Subcutaneous adipose tissue (tissue), 4 donors: ENCODE results near the gene GRK3. TPM values are rescaled to one million over a fixed set of nuclear protein-coding genes. Genes with fewer than 3 reads are reported as not detected.

Experiments used
- CTCF ChIP-seq: fragments of 450-650 bp; IDR thresholded peaks from one replicate; pipeline ENCODE4 v1.5.1; 2016; ENCODE audit warnings: low read depth, mild to moderate bottlenecking, control low read depth, antibody characterized with exemption, moderate library complexity
- total RNA-seq, 4 donors: library from RNA; depleted of rRNA; stranded (reverse); fragments of >200 nt; gene quantifications; one replicate each; pipeline ENCODE4 v1.1.0, GENCODE V29; 2016

GRK3 gene
- total RNA-seq, 4 donors from 2014 or later, result 33.3 to 46.9 (median 41.2) TPM

- TF ChIP-seq CTCF, result no peak
Observed at GRCh38 chr22:25641650-25642049, 77.2 kb downstream of the GRK3 start.

- TF ChIP-seq CTCF, result no peak
Observed at GRCh38 chr22:25643232-25644000, 78.9 kb downstream of the GRK3 start.

GRCh38 chr22:25644122-25644521, 79.6 kb downstream of the GRK3 start:
- no peak for TF ChIP-seq CTCF

- no peak for TF ChIP-seq CTCF
Observed at GRCh38 chr22:25645266-25645665, 80.8 kb downstream of the GRK3 start.

GRCh38 chr22:25645964-25646363, 81.5 kb downstream of the GRK3 start:
- TF ChIP-seq CTCF, result no peak

- no peak for TF ChIP-seq CTCF
Observed at GRCh38 chr22:25650833-25651232, 86.4 kb downstream of the GRK3 start.

- TF ChIP-seq CTCF, result no peak
Observed at GRCh38 chr22:25651332-25652085, 87.0 kb downstream of the GRK3 start.
